Trophoblast cell (in vitro differentiated cells and primary cell): ENCODE measurements around the gene KCNA2.

ENCODE experiments used
- DNase-seq, 2 donors: peaks; one replicate each; pipeline ENCODE4 v3.0.0-alpha.2; 2016
- H2AFZ ChIP-seq: 2 replicates; pipeline ENCODE4 v1.6.1; 2013; ENCODE audit warnings: low read length, moderate library complexity, mild to moderate bottlenecking; ENCODE audit not compliant: insufficient read depth, poor library complexity
- H2AK5ac ChIP-seq: 2 replicates; pipeline ENCODE4 v1.6.1; 2013; ENCODE audit warnings: mild to moderate bottlenecking, low read length
- H2BK120ac ChIP-seq: 2 replicates; pipeline ENCODE4 v1.6.1; 2013; ENCODE audit warnings: low read length, mild to moderate bottlenecking, moderate library complexity; ENCODE audit not compliant: insufficient read depth, poor library complexity
- H2BK12ac ChIP-seq: 2 replicates; pipeline ENCODE4 v1.6.1; 2013; ENCODE audit warnings: mild to moderate bottlenecking, low read length, moderate library complexity
- H2BK5ac ChIP-seq: 2 replicates; pipeline ENCODE4 v1.6.1; 2013; ENCODE audit warnings: low read length, low read depth, moderate library complexity, mild to moderate bottlenecking; ENCODE audit not compliant: poor library complexity
- H3K14ac ChIP-seq: 2 replicates; pipeline ENCODE4 v1.6.1; 2013; ENCODE audit warnings: mild to moderate bottlenecking, low read length
- H3K18ac ChIP-seq: 2 replicates; pipeline ENCODE4 v1.6.1; 2013; ENCODE audit warnings: mild to moderate bottlenecking, low read length
- H3K23ac ChIP-seq: 2 replicates; pipeline ENCODE4 v1.6.1; 2013; ENCODE audit warnings: low read length
- H3K27ac ChIP-seq: 2 replicates; pipeline ENCODE4 v1.5.1; 2013; ENCODE audit warnings: low read depth, mild to moderate bottlenecking, inconsistent platforms, low read length, moderate library complexity
- H3K27me3 ChIP-seq: 2 replicates; pipeline ENCODE4 v1.6.1; 2013; ENCODE audit warnings: inconsistent platforms, mild to moderate bottlenecking, low read length, moderate library complexity; ENCODE audit not compliant: insufficient read depth
- H3K36me3 ChIP-seq, 2 experiments: 1 replicate in 1 of 2; 2 replicates in 1 of 2; pipeline ENCODE4 v1.6.1; 2013; ENCODE audit warnings: low read length in 2 of 2, mild to moderate bottlenecking in 2 of 2, moderate library complexity in 1 of 2; ENCODE audit not compliant: insufficient read depth in 2 of 2, control insufficient read depth in 1 of 2
- H3K4ac ChIP-seq: 2 replicates; pipeline ENCODE4 v1.6.1; 2013; ENCODE audit warnings: low read depth, mild to moderate bottlenecking, low read length, moderate library complexity
- H3K4me1 ChIP-seq, 2 experiments: 1 replicate in 1 of 2; 2 replicates in 1 of 2; pipeline ENCODE4 v1.6.1; 2013; ENCODE audit warnings: low read length in 2 of 2, mild to moderate bottlenecking in 2 of 2, moderate library complexity in 1 of 2; ENCODE audit not compliant: insufficient read depth in 2 of 2, control insufficient read depth in 1 of 2
- H3K4me2 ChIP-seq: 2 replicates; pipeline ENCODE4 v1.6.1; 2013; ENCODE audit warnings: inconsistent platforms, mild to moderate bottlenecking, low read length, moderate library complexity
- H3K4me3 ChIP-seq: 2 replicates; pipeline ENCODE4 v1.5.1; 2013; ENCODE audit warnings: mild to moderate bottlenecking, low read depth, low read length, inconsistent platforms
- H3K79me1 ChIP-seq: one replicate; pipeline ENCODE4 v1.6.1; 2013; ENCODE audit warnings: low read length
- H3K79me2 ChIP-seq: 2 replicates; pipeline ENCODE4 v1.6.1; 2013; ENCODE audit warnings: low read length, mild to moderate bottlenecking; ENCODE audit not compliant: control insufficient read depth, insufficient read depth, poor library complexity
- H3K9ac ChIP-seq: 2 replicates; pipeline ENCODE4 v1.6.1; 2013; ENCODE audit warnings: mild to moderate bottlenecking, low read length
- H3K9me3 ChIP-seq: 2 replicates; pipeline ENCODE4 v1.6.1; 2013; ENCODE audit warnings: low read depth, mild to moderate bottlenecking, control low read depth, inconsistent platforms, low read length; ENCODE audit not compliant: insufficient read depth
- H4K12ac ChIP-seq: 2 replicates; pipeline ENCODE4 v1.6.1; 2013; ENCODE audit warnings: low read depth, mild to moderate bottlenecking, low read length, moderate library complexity
- H4K8ac ChIP-seq: 2 replicates; pipeline ENCODE4 v1.6.1; 2013; ENCODE audit warnings: low read depth, mild to moderate bottlenecking, low read length, moderate library complexity
- H4K91ac ChIP-seq: one replicate; pipeline ENCODE4 v1.6.1; 2013; ENCODE audit warnings: low read depth, mild to moderate bottlenecking, low read length, moderate library complexity
- WGBS: extraction: QIAGEN DNeasy Blood & Tissue Kit; methylation state at CpG from one replicate; pipeline ENCODE4 v1.1.7; 2013; ENCODE audit warnings: missing lambda C conversion rate; ENCODE audit not compliant: insufficient read length, insufficient coverage; ENCODE audit errors: extremely low coverage; 5-methylcytosine and 5-hydroxymethylcytosine counted together

The KCNA2 gene

GRCh38 chr1:110563089-110563488 is 43.1 kb downstream of the KCNA2 start:
- H3K23ac ChIP-seq = no peak overlapping the region
- H3K27me3 ChIP-seq = no peaks in the 10 kb centered on the region
- WGBS = no CpG with 5 or more reads among the region's 4 CpGs
- no peaks in the 10 kb centered on the region for H3K36me3 ChIP-seq
- no peaks in the 10 kb centered on the region for H3K79me2 ChIP-seq
- H3K14ac ChIP-seq = no peak overlapping the region
- no peak overlapping the region for H2BK12ac ChIP-seq
- no peak overlapping the region for H4K8ac ChIP-seq
- H3K4ac ChIP-seq = no peak overlapping the region
- no peak overlapping the region for H2AFZ ChIP-seq
- H3K9me3 ChIP-seq = peaks cover 3% of the 10 kb centered on the region
- H3K4me3 ChIP-seq = no peak overlapping the region
- no peak overlapping the region for H2AK5ac ChIP-seq
- H3K79me1 ChIP-seq = no peaks in the 10 kb centered on the region
- no peak overlapping the region for H4K12ac ChIP-seq
- H3K27ac ChIP-seq = no peak overlapping the region
- DNase-seq = no peak
- H3K9ac ChIP-seq = no peak overlapping the region
- no peak overlapping the region for H2BK5ac ChIP-seq
- H3K4me1 ChIP-seq = no peaks in the 10 kb centered on the region
- H3K4me2 ChIP-seq = no peak overlapping the region
- H3K18ac ChIP-seq = no peak overlapping the region
- H2BK120ac ChIP-seq = no peak overlapping the region
- no peak overlapping the region for H4K91ac ChIP-seq

GRCh38 chr1:110561596-110561995 is 44.6 kb downstream of the KCNA2 start:
- Histone ChIP-seq H3K4ac (no peak overlapping the region), H3K79me2 (no peaks in the 10 kb centered on the region), H2BK120ac (no peak overlapping the region), H3K4me1 (no peaks in the 10 kb centered on the region), H3K27ac (no peak overlapping the region), H3K27me3 (no peaks in the 10 kb centered on the region), H3K9me3 (peaks cover 5% of the 10 kb centered on the region), H3K18ac (no peak overlapping the region), H2BK5ac (no peak overlapping the region), H2AFZ (no peak overlapping the region), H3K4me3 (no peak overlapping the region), H2AK5ac (no peak overlapping the region), H4K91ac (no peak overlapping the region), H4K12ac (no peak overlapping the region), H3K4me2 (no peak overlapping the region), H2BK12ac (no peak overlapping the region), H3K23ac (no peak overlapping the region), H3K36me3 (no peaks in the 10 kb centered on the region), H4K8ac (no peak overlapping the region), H3K79me1 (no peaks in the 10 kb centered on the region), H3K9ac (no peak overlapping the region), H3K14ac (no peak overlapping the region)
- no peak for DNase-seq
- no CpG with 5 or more reads among the region's 7 CpGs for WGBS

GRCh38 chr1:110559157-110559556 is 47.0 kb downstream of the KCNA2 start:
- Histone ChIP-seq H2BK5ac (no peak overlapping the region), H3K79me2 (no peaks in the 10 kb centered on the region), H3K27me3 (peaks cover 11% of the 10 kb centered on the region), H3K79me1 (no peaks in the 10 kb centered on the region), H3K18ac (no peak overlapping the region), H2AFZ (no peak overlapping the region), H3K4me2 (no peak overlapping the region), H3K14ac (no peak overlapping the region), H3K9ac (no peak overlapping the region), H3K9me3 (peaks cover 5% of the 10 kb centered on the region), H4K91ac (no peak overlapping the region), H3K27ac (no peak overlapping the region), H2BK12ac (no peak overlapping the region), H3K4ac (no peak overlapping the region), H3K36me3 (no peaks in the 10 kb centered on the region), H2BK120ac (no peak overlapping the region), H3K4me3 (no peak overlapping the region), H4K12ac (no peak overlapping the region), H4K8ac (no peak overlapping the region), H3K4me1 (peaks cover 0 to 4% of the 10 kb centered on the region in 2 experiments), H2AK5ac (no peak overlapping the region), H3K23ac (no peak overlapping the region)
- DNase-seq = no peak
- no CpG with 5 or more reads among the region's 4 CpGs for WGBS

GRCh38 chr1:110557481-110557880 is 48.7 kb downstream of the KCNA2 start:
- Histone ChIP-seq H3K4me1 (peaks cover 0 to 4% of the 10 kb centered on the region in 2 experiments), H3K27ac (no peak overlapping the region), H3K14ac (no peak overlapping the region), H2BK120ac (no peak overlapping the region), H3K4me2 (no peak overlapping the region), H3K4me3 (no peak overlapping the region), H4K12ac (no peak overlapping the region), H3K79me2 (no peaks in the 10 kb centered on the region), H3K9ac (no peak overlapping the region), H3K4ac (no peak overlapping the region), H2BK5ac (no peak overlapping the region), H4K91ac (no peak overlapping the region), H4K8ac (no peak overlapping the region), H2AK5ac (no peak overlapping the region), H3K36me3 (no peaks in the 10 kb centered on the region), H3K27me3 (peaks cover 11% of the 10 kb centered on the region), H3K9me3 (peaks cover 5% of the 10 kb centered on the region), H3K79me1 (no peaks in the 10 kb centered on the region), H3K23ac (no peak overlapping the region), H3K18ac (no peak overlapping the region), H2BK12ac (no peak overlapping the region), H2AFZ (no peak overlapping the region)
- WGBS = no CpG with 5 or more reads among the region's 3 CpGs
- no peak for DNase-seq
